ENCODE data around the gene FJX1. TPM values are rescaled to one million over a fixed set of nuclear protein-coding genes. Genes with fewer than 3 reads are reported as not detected.
"Not testable (repeated sequence)": the region's sequence is repeated elsewhere in the genome, so short reads cannot be mapped to it uniquely, and the experiment has no call there.

The FJX1 gene
- total RNA-seq, 2 donors from 2014 or later = 0.55 to 1.8 TPM

- H3K27me3 Mint-ChIP-seq = peaks cover 49 to 73% of the 10 kb centered on the region in 2 donors
- no peak overlapping the region for H3K27ac Mint-ChIP-seq
- ATAC-seq = no peak
- no peaks in the 10 kb centered on the region for H3K4me1 Mint-ChIP-seq (ENCODE audit: low read depth in 2 of 2)
- no peaks in the 10 kb centered on the region for H3K9me3 Mint-ChIP-seq
- H3K36me3 Mint-ChIP-seq = no peaks in the 10 kb centered on the region
- no peak for DNase-seq (ENCODE audit: low spot score)
- H3K4me3 Mint-ChIP-seq = no peak overlapping the region
These were observed 36.5 kb downstream of the FJX1 start for GRCh38 chr11:35654711-35655110.

GRCh38 chr11:35655254-35655653, 37.0 kb downstream of the FJX1 start:
- ATAC-seq = no peak
- no peaks in the 10 kb centered on the region for H3K36me3 Mint-ChIP-seq

GRCh38 chr11:35655856-35656255, 37.6 kb downstream of the FJX1 start:
- DNase-seq (ENCODE audit: low spot score) (no peak), ATAC-seq (no peak)
- Mint-ChIP-seq H3K4me3 (no peak overlapping the region), H3K36me3 (no peaks in the 10 kb centered on the region), H3K9me3 (no peaks in the 10 kb centered on the region), H3K27me3 (peaks cover 44 to 70% of the 10 kb centered on the region in 2 donors), H3K4me1 (ENCODE audit: low read depth in 2 of 2) (no peaks in the 10 kb centered on the region), H3K27ac (no peak overlapping the region)

More at GRCh38 chr11:35655254-35655653, 37.0 kb downstream of the FJX1 start:
- DNase-seq (ENCODE audit: low spot score) = no peak
- no peak overlapping the region for H3K4me3 Mint-ChIP-seq
- H3K27ac Mint-ChIP-seq = no peak overlapping the region
- no peaks in the 10 kb centered on the region for H3K4me1 Mint-ChIP-seq (ENCODE audit: low read depth in 2 of 2)
- no peaks in the 10 kb centered on the region for H3K9me3 Mint-ChIP-seq
- peaks cover 50 to 75% of the 10 kb centered on the region in 2 donors for H3K27me3 Mint-ChIP-seq

DNA sequence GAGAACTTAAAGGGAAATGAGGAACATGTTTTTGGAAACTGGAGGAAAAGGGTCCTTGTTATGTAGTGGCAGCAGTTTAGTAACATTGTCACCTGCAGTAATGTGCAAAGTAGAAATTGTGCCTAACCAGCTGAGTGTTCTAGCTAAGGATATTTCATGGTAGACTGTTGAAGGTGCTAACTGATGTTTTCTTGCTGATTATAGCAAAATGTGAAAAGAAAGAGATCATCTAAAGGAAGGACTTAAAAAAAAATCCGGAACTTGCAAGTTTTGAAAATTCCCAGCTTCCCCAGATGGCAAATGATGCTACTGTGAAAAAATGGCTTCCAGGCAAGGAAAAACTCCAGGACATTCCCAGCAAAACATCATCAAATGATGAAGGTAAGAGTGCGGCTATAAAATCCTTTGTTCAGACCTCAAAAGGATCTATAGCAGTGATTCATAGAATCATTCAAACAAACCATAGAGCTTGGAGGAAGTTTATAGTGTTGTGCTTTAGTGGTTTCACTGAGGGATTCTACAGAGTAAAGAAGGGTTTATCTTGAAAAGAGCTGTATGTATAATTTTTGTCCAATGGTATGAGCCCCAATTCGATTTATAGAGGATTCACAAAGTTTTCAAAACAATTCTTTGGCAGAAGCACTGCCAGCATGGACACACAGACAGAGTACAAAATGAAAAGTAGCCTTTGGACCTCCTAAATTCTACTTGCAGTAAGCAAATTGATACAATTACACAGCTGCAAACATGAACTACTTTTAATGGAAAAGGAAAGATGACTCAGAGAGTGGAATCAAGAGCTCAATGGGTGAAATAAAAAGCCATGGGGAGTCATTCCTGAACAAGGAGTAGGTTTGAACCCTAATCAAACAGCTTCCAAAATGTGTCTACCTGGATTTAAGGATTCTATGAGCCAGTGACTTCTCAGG, 40.0 kb downstream of the FJX1 start:
- Mint-ChIP-seq H3K27ac (no peak overlapping the region), H3K4me1 (ENCODE audit: low read depth in 2 of 2) (peaks cover 12 to 17% of the 10 kb centered on the region in 2 donors), H3K27me3 (peaks cover 34 to 55% of the 10 kb centered on the region in 2 donors), H3K36me3 (peaks cover 4% of the 10 kb centered on the region), H3K4me3 (no peak overlapping the region), H3K9me3 (peaks cover 3% of the 10 kb centered on the region)
- ATAC-seq = no peak
- no peak for DNase-seq (ENCODE audit: low spot score)

- Mint-ChIP-seq H3K27me3 (peaks cover 18 to 25% of the 10 kb centered on the region in 2 donors), H3K36me3 (peaks cover 28% of the 10 kb centered on the region), H3K9me3 (peaks cover 8% of the 10 kb centered on the region), H3K4me1 (ENCODE audit: low read depth in 2 of 2) (peaks cover 37 to 40% of the 10 kb centered on the region in 2 donors), H3K4me3 (peak overlapping the region; percentile 95), H3K27ac (peak overlapping the region; percentile 93 to 96)
- no peak for DNase-seq (ENCODE audit: low spot score)
- no peak for ATAC-seq
These were observed 43.3 kb downstream of the FJX1 start for GRCh38 chr11:35661534-35661933.

- DNase-seq (ENCODE audit: low spot score) (no peak), ATAC-seq (peak; percentile 17 to 41)
- Mint-ChIP-seq H3K4me1 (ENCODE audit: low read depth in 2 of 2) (peaks cover 37 to 40% of the 10 kb centered on the region in 2 donors), H3K9me3 (peaks cover 8% of the 10 kb centered on the region), H3K4me3 (peak overlapping the region; percentile 95), H3K27me3 (peaks cover 14 to 19% of the 10 kb centered on the region in 2 donors), H3K36me3 (peaks cover 28% of the 10 kb centered on the region), H3K27ac (peak overlapping the region; percentile 93 to 96)
These were observed 43.9 kb downstream of the FJX1 start for GRCh38 chr11:35662061-35662648.

- Mint-ChIP-seq H3K36me3 (peaks cover 31% of the 10 kb centered on the region), H3K4me1 (ENCODE audit: low read depth in 2 of 2) (peaks cover 38 to 40% of the 10 kb centered on the region in 2 donors), H3K4me3 (peak within 1 kb of the TSS; percentile 95), H3K27me3 (peaks cover 9 to 15% of the 10 kb centered on the region in 2 donors), H3K27ac (peak within 1 kb of the TSS; percentile 93 to 96), H3K9me3 (peaks cover 8% of the 10 kb centered on the region)
- ATAC-seq = peak; percentile 92 to 96
- peak; percentile 90 for DNase-seq (ENCODE audit: low spot score)
These were observed 44.6 kb downstream of the FJX1 start, which contains the start of gene TRIM44 for GRCh38 chr11:35662649-35663407. Gene TRIM44 (plus strand): TSS chr11:35662775. CDS start chr11:35663112, 337 bp downstream.

- DNase-seq (ENCODE audit: low spot score) = no peak
- H3K27ac Mint-ChIP-seq = peak overlapping the region; percentile 93 to 96
- peaks cover 36% of the 10 kb centered on the region for H3K36me3 Mint-ChIP-seq
- ATAC-seq = no peak
- H3K4me1 Mint-ChIP-seq (ENCODE audit: low read depth in 2 of 2) = peaks cover 40 to 41% of the 10 kb centered on the region in 2 donors
- H3K27me3 Mint-ChIP-seq = peaks cover 5 to 10% of the 10 kb centered on the region in 2 donors
- peak overlapping the region; percentile 95 for H3K4me3 Mint-ChIP-seq
- peaks cover 8% of the 10 kb centered on the region for H3K9me3 Mint-ChIP-seq
These were observed 45.1 kb downstream of the FJX1 start for GRCh38 chr11:35663408-35663702.

DNA sequence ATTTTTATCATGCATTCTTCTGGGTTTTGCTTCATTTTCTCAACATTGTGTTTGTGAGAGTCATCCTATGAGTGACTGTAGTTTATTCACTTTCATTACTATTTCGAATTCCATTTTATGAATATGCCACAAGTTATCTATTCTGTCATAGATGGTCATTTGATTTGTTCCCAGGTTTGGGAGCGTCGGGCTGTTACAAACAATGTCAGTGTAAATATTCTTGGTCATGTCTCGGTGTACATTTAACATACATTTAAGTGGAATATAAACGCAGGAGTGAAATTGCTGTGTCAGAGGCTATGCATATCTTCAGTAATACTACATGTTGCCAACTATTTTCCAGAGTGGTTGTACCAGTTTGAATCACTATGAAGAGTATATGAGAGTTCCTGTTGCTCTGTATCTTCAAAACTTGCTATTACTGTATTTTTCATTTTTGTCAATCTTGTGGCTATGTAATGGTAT, 46.7 kb downstream of the FJX1 start:
- Mint-ChIP-seq H3K36me3 (peaks cover 45% of the 10 kb centered on the region), H3K9me3 (peaks cover 8% of the 10 kb centered on the region), H3K4me1 (ENCODE audit: low read depth in 2 of 2) (peaks cover 47 to 49% of the 10 kb centered on the region in 2 donors), H3K27me3 (no peaks in the 10 kb centered on the region), H3K27ac (no peak overlapping the region), H3K4me3 (no peak overlapping the region)
- DNase-seq (ENCODE audit: low spot score) (no peak), ATAC-seq (no peak)

DNA sequence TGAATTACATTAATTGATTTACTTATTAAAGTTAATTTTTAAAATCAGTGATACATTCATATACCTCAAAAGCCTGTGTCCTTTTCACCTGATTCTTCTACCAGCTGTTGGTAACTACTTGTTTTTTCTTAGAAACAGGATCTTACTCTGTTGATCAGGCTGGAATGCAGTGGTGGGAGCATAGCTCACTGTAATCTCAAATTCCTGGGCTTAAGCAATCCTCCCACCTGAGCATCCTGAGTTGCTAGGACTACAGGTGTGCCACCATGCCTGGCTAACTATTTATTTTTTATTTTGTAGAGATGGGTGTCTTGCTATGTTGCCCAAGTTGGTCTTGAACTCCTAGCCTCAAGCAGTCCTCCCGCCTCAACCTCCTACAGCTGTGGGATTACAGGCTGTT, 49.0 kb downstream of the FJX1 start:
- no peaks in the 10 kb centered on the region for H3K27me3 Mint-ChIP-seq

DNA sequence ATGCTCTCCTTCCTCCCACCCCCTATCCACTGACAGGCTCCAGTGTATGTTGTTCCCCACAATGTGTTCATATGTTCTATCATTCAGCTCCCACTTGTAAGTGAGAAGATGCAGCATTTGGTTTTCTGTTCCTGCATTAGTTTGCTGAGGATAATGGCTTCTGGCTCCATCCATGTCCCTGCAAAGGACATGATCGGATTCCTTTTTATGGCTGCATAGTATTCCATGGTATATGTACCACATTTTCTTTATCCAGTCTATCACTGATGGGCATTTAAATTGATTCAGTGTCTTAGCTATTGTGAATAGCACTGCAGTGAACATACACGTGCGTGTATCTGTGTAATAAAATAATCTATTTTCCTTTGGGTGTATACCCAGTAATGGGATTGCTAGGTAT, 50.1 kb downstream of the FJX1 start:
- Mint-ChIP-seq H3K4me1 (ENCODE audit: low read depth in 2 of 2) (peaks cover 55% of the 10 kb centered on the region in 2 donors), H3K36me3 (peaks cover 40% of the 10 kb centered on the region)
- H3K27me3 Mint-ChIP-seq; H3K27ac Mint-ChIP-seq; H3K9me3 Mint-ChIP-seq; ATAC-seq; H3K4me3 Mint-ChIP-seq; DNase-seq (ENCODE audit: low spot score): not testable (repeated sequence)

More for the DNA sequence above, 49.0 kb downstream of the FJX1 start:
- H3K27ac Mint-ChIP-seq = no peak overlapping the region
- ATAC-seq (no peak), DNase-seq (ENCODE audit: low spot score) (no peak)
- H3K36me3 Mint-ChIP-seq = peaks cover 45% of the 10 kb centered on the region
- peaks cover 8% of the 10 kb centered on the region for H3K9me3 Mint-ChIP-seq
- H3K4me1 Mint-ChIP-seq (ENCODE audit: low read depth in 2 of 2) = peaks cover 53 to 59% of the 10 kb centered on the region in 2 donors
- H3K4me3 Mint-ChIP-seq = no peak overlapping the region

Data from natural killer cell treated with Interleukin-12 subunit alpha and Interleukin-12 subunit beta and Interleukin-15 and Interleukin-18, amount 100 ng/mL, for 72 hours (primary cell).